Measurements from ENCODE around the gene LRFN2. TPM values are rescaled to one million over a fixed set of nuclear protein-coding genes. Genes with fewer than 3 reads are reported as not detected.

LRFN2 gene
- total and polyA plus RNA-seq, 2 donors (not counting 1 experiment from before 2014, with no cell fraction given), result not detected

GRCh38 chr6:40499215-40499614 is 87.9 kb downstream of the LRFN2 start:
- no peak overlapping the region for H3K4me3 Mint-ChIP-seq
- H3K9me3 Mint-ChIP-seq (ENCODE audit: insufficient read depth), result no peaks in the 10 kb centered on the region
- Histone ChIP-seq H3K27me3 (replicated peaks in 1 of 4; ENCODE audit: control extremely low read depth in 1 of 4, control insufficient read depth in 3 of 4, insufficient read depth in 4 of 4, low read length in 3 of 4) (no peaks in the 10 kb centered on the region), H3K4me1 (ENCODE audit: control insufficient read depth in 2 of 2, insufficient read depth in 2 of 2, low read length in 2 of 2) (no peaks in the 10 kb centered on the region), H3K9me3 (ENCODE audit: control extremely low read depth in 1 of 3, control insufficient read depth in 2 of 3, insufficient read depth in 1 of 3, low read length in 2 of 3) (no peaks in the 10 kb centered on the region), H3K27ac (ENCODE audit: low read length in 2 of 2) (no peak overlapping the region), H3K79me2 (ENCODE audit: control insufficient read depth, insufficient read depth, low read length) (no peaks in the 10 kb centered on the region), H4K20me1 (ENCODE audit: control insufficient read depth, insufficient read depth, low read length, poor library complexity, severe bottlenecking) (no peaks in the 10 kb centered on the region), H2AFZ (ENCODE audit: insufficient read depth, low read depth, low read length, poor library complexity, severe bottlenecking) (no peak overlapping the region), H3K4me3 (ENCODE audit: control extremely low read depth in 1 of 5, extremely low read depth in 1 of 5, insufficient read depth in 1 of 5, low read depth in 2 of 5, low read length in 4 of 5) (no peak overlapping the region), H3K4me2 (replicated peaks; ENCODE audit: low read depth, low read length, poor library complexity, severe bottlenecking) (no peak overlapping the region), H3K9ac (ENCODE audit: low read length) (no peak overlapping the region), H3K36me3 (replicated peaks in 1 of 2; ENCODE audit: control extremely low read depth in 1 of 2, control insufficient read depth in 1 of 2, extremely low read depth in 1 of 2, insufficient read depth in 2 of 2, low read length in 1 of 2) (no peaks in the 10 kb centered on the region)
- no peak overlapping the region for H3K27ac Mint-ChIP-seq
- ATAC-seq (ENCODE audit: low read depth) (no peak), DNase-seq (no peak)
- 74% methylated on average over 6 of the region's 8 CpGs for WGBS (ENCODE audit: insufficient coverage)
- H3K27me3 Mint-ChIP-seq, result no peaks in the 10 kb centered on the region
- CTCF ChIA-PET, result no interaction called here
- intact Hi-C loops (cut with micrococcal nuclease), result no loop called here
- no peaks in the 10 kb centered on the region for H3K4me1 Mint-ChIP-seq
- POLR2A ChIA-PET, result no interaction called here
- TF ChIP-seq, protein P1, sequence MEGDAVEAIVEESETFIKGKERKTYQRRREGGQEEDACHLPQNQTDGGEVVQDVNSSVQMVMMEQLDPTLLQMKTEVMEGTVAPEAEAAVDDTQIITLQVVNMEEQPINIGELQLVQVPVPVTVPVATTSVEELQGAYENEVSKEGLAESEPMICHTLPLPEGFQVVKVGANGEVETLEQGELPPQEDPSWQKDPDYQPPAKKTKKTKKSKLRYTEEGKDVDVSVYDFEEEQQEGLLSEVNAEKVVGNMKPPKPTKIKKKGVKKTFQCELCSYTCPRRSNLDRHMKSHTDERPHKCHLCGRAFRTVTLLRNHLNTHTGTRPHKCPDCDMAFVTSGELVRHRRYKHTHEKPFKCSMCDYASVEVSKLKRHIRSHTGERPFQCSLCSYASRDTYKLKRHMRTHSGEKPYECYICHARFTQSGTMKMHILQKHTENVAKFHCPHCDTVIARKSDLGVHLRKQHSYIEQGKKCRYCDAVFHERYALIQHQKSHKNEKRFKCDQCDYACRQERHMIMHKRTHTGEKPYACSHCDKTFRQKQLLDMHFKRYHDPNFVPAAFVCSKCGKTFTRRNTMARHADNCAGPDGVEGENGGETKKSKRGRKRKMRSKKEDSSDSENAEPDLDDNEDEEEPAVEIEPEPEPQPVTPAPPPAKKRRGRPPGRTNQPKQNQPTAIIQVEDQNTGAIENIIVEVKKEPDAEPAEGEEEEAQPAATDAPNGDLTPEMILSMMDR (IDR thresholded peaks at IDR 0.05), result no peak
- TF ChIP-seq EZH2 (IDR thresholded peaks at IDR 0.05; ENCODE audit: borderline replicate concordance, insufficient read depth, low read depth, low read length, poor library complexity, severe bottlenecking), result no peak

DNA sequence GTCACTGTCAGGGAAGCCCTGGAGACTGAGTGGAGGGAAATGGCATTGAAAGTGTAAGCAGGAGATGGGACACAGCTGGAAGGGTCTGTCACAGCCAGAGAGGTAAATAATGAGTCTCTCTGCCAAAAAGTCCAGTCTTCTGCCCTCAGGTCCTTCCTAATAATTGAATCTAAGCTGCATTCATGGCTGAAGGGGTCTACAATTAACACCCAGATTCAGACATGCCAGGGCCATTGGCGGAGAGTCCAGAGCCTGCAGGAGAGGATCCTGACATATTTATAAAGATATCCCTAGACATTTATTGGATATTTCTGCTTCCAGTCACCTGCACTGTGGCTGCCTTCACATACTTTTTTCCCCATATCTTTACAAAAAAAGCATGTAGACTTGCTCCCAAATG is 89.0 kb downstream of the LRFN2 start:
- H3K4me3 Mint-ChIP-seq, result no peak overlapping the region

More for the DNA sequence above, 89.0 kb downstream of the LRFN2 start:
- Mint-ChIP-seq H3K9me3 (ENCODE audit: insufficient read depth) (no peaks in the 10 kb centered on the region), H3K27ac (no peak overlapping the region), H3K27me3 (no peaks in the 10 kb centered on the region), H3K4me1 (no peaks in the 10 kb centered on the region)
- H2AFZ ChIP-seq (ENCODE audit: insufficient read depth, low read depth, low read length, poor library complexity, severe bottlenecking), result no peak overlapping the region
- no peak for DNase-seq
- H3K79me2 ChIP-seq (ENCODE audit: control insufficient read depth, insufficient read depth, low read length), result no peaks in the 10 kb centered on the region
- WGBS (ENCODE audit: insufficient coverage), result 100% methylated on average over 1 of the region's 1 CpG
- ChIA-PET POLR2A (no interaction called here), CTCF (no interaction called here)
- H3K27ac ChIP-seq (ENCODE audit: low read length in 2 of 2), result no peak overlapping the region
- H3K9ac ChIP-seq (ENCODE audit: low read length), result no peak overlapping the region
- H3K4me1 ChIP-seq (ENCODE audit: control insufficient read depth in 2 of 2, insufficient read depth in 2 of 2, low read length in 2 of 2), result no peaks in the 10 kb centered on the region
- no peak overlapping the region for H3K4me3 ChIP-seq (ENCODE audit: control extremely low read depth in 1 of 5, extremely low read depth in 1 of 5, insufficient read depth in 1 of 5, low read depth in 2 of 5, low read length in 4 of 5)
- intact Hi-C loops (cut with micrococcal nuclease), result no loop called here
- H3K9me3 ChIP-seq (ENCODE audit: control extremely low read depth in 1 of 3, control insufficient read depth in 2 of 3, insufficient read depth in 1 of 3, low read length in 2 of 3), result no peaks in the 10 kb centered on the region
- no peak overlapping the region for H3K4me2 ChIP-seq (replicated peaks; ENCODE audit: low read depth, low read length, poor library complexity, severe bottlenecking)
- H3K27me3 ChIP-seq (replicated peaks in 1 of 4; ENCODE audit: control extremely low read depth in 1 of 4, control insufficient read depth in 3 of 4, insufficient read depth in 4 of 4, low read length in 3 of 4), result no peaks in the 10 kb centered on the region
- no peak for ATAC-seq (ENCODE audit: low read depth)
- TF ChIP-seq EZH2 (IDR thresholded peaks at IDR 0.05; ENCODE audit: borderline replicate concordance, insufficient read depth, low read depth, low read length, poor library complexity, severe bottlenecking), result no peak
- TF ChIP-seq, protein P1 (IDR thresholded peaks at IDR 0.05), result no peak
- H3K36me3 ChIP-seq (replicated peaks in 1 of 2; ENCODE audit: control extremely low read depth in 1 of 2, control insufficient read depth in 1 of 2, extremely low read depth in 1 of 2, insufficient read depth in 2 of 2, low read length in 1 of 2), result no peaks in the 10 kb centered on the region
- no peaks in the 10 kb centered on the region for H4K20me1 ChIP-seq (ENCODE audit: control insufficient read depth, insufficient read depth, low read length, poor library complexity, severe bottlenecking)
